Measurements from ENCODE around the gene COL3A1.

The COL3A1 gene

GRCh38 chr2:188975497-188976102, 1.4 kb downstream of the COL3A1 start:
- no peak for DNase-seq (ENCODE audit: low read depth in 2 of 2)

GRCh38 chr2:188976545-188977268, 2.5 kb downstream of the COL3A1 start:
- DNase-seq (ENCODE audit: low read depth in 2 of 2) = no peak

GRCh38 chr2:188977317-188977716, 3.1 kb downstream of the COL3A1 start:
- no peak for DNase-seq (ENCODE audit: low read depth in 2 of 2)

DNA sequence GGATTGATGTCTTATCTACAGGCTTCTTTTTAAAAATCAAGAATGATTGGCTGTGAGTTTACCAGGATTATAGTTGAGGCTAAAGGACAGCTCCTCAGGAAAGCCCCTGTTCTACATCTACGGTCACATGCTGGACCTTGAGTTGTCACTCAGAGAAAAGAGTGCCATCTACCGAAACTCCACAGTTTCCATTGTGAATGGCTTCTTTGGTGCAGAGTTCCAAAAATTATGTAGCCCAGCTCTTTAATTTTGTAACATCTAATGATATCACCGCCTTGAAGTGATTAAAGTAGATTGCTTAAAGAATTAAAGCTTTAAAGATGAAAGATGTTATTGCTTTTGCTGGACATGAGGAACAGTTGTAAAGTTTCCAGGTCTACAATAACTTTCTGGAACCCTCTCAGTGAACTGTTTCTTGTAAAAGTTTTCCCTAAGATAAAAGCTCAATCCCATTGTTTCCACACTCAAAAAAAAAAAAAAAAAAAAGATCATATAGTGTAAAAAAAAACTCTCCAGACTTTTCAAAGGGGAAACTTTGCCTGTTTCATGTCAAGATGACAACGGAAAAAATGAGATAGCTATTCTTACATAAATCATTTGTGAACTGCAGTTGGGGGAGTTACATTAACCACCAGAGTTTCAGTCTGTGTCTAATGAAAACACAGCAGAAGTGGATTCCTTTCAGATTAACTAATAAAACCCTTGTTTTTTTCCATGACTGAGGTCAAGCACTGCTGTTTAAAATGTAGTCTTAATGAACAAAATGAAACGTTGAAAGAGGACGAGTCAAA, 4.3 kb downstream of the COL3A1 start:
- DNase-seq (ENCODE audit: low read depth in 2 of 2) = no peak

GRCh38 chr2:188979187-188980114, 5.3 kb downstream of the COL3A1 start:
- no peak for DNase-seq (ENCODE audit: low read depth in 2 of 2)

DNA sequence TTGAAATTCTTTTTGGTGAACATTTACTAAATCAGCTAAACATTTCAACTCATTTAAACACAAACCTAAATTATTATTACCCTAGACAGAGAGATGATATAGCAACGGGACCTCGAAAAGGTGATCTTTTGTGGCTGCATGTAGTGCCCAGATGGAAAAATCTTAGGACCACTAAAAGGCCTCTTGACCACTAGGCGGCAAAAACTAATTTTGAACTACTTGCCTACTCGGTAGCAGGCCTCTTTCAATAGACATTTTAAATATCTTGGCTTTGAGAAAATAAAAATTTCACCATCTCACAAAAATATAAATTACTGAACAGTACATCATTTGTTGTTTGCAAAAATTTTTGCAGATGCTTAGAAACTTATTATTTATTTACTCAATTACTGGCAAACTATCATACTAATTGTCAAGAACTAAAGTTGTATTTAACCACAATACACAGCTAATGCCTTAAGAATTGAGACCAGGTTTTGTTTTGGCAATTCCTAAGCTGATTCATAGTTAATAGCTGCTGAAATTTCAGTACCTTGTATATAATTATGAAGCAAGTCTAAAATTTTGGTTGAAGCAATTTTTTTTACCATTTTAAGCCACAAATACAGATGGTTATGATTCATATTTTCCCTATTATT, 9.4 kb downstream of the COL3A1 start:
- DNase-seq (ENCODE audit: low read depth in 2 of 2) = no peak

GRCh38 chr2:188984065-188984491, 9.9 kb downstream of the COL3A1 start:
- no peak for DNase-seq (ENCODE audit: low read depth in 2 of 2)

GRCh38 chr2:188984680-188985079, 10.5 kb downstream of the COL3A1 start:
- DNase-seq (ENCODE audit: low read depth in 2 of 2) = no peak

- DNase-seq (ENCODE audit: low read depth in 2 of 2) = no peak
Observed at GRCh38 chr2:188986839-188987238, 12.7 kb downstream of the COL3A1 start.

DNA sequence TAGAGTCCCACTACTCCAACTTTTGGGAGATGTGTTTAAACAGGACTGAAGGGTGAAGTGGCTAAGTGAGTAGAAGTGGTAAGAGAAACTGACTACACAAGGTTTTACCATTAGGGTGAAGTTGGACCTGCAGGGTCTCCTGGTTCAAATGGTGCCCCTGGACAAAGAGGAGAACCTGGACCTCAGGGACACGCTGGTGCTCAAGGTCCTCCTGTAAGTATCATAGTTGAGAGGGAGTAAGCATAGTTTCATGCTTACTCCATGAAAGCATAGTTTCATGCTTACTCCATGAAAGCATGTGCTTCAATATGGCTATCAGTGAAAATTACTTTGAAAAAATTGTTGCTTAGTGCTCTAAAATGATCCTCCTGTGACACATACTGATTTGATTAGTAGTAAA, 19.1 kb downstream of the COL3A1 start:
- no peak for DNase-seq (ENCODE audit: low read depth in 2 of 2)

- DNase-seq (ENCODE audit: low read depth in 2 of 2) = no peak
Observed at GRCh38 chr2:188997263-188997662, 23.1 kb downstream of the COL3A1 start.

DNA sequence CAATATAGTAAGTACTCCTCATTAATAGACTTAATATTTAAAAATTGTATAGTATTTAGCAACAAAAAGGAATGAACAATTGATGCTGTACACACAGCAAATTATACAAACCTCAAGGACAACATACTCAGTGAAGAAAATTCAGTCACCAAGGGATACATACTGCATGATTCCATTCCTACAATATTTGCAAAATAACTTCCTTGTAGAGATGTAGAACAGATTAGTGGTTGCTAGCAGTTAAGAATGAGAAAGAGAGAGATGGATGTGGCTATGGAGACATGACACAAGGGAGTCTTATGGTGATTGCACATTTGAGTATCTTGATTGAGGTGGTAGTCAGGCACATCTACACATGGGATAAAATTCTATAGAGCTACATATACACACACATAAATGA, 26.0 kb downstream of the COL3A1 start:
- no peak for DNase-seq (ENCODE audit: low read depth in 2 of 2)

DNA sequence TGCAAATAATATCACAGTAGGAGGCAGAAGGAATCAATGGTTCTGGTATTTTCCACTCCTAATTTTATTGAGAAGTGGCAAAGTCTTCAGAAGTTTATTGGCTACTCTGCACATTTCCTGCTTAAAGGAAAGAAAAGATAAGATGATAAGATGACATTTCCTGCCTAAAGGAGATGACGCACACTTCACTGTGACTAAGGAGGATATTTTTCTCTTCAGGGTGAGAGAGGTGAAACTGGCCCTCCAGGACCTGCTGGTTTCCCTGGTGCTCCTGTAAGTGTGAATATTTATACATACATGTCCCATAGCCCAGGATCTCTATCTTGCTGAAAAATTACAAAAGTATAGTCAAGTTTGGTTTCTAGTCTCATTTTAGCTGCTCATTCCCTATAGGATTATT, 27.9 kb downstream of the COL3A1 start:
- DNase-seq (ENCODE audit: low read depth in 2 of 2) = no peak

GRCh38 chr2:189008555-189009262, 34.5 kb downstream of the COL3A1 start:
- no peak for DNase-seq (ENCODE audit: low read depth in 2 of 2)

DNA sequence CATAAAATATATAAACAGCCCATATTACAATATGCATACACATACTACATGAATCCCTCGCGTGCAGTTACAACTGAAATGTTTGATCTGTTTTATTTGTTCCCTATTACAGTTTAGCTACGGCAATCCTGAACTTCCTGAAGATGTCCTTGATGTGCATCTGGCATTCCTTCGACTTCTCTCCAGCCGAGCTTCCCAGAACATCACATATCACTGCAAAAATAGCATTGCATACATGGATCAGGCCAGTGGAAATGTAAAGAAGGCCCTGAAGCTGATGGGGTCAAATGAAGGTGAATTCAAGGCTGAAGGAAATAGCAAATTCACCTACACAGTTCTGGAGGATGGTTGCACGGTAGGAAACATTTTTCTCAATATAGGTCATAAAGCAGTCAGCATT, 36.4 kb downstream of the COL3A1 start:
- no peak for DNase-seq (ENCODE audit: low read depth in 2 of 2)

- DNase-seq (ENCODE audit: low read depth in 2 of 2) = no peak
Observed at GRCh38 chr2:189012351-189012750, 38.2 kb downstream of the COL3A1 start.

GRCh38 chr2:189013031-189013430, 38.9 kb downstream of the COL3A1 start:
- no peak for DNase-seq (ENCODE audit: low read depth in 2 of 2)

DNA sequence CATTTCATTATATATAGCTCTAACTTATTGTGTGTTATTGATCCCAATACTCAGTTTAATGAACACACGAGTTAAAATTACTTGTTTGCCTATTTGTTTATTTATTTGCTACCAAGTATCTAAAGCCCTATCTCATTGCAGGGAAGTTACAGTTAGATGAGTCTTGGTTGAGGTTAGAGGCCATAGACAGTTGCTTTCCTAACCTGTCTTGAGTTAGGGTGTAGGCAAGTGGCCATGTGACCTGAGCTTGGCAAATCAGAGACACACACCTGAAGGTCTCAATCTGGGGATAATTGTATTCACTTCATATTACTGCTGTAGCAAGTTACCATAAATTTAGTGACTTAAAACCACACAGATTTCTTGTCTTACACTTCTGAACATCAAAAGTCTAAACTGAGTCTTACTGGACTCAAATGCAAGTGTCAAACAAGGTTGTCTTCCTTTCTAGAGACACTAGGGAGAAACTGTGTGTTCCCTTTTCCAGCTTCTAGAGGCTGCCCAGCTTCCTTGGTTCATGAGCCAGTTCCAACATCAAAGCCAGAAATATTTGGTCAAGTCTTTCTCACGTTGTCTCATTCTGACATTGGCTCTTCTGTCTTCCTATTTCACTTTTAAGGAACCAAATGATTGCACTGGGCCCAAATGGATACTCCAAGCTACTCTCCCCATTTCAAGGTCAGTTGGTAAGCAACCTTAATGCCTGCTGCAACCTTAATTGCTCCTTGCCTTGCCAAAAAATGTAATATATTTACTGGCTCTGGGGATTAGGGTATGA, 39.7 kb downstream of the COL3A1 start:
- no peak for DNase-seq (ENCODE audit: low read depth in 2 of 2)

DNA sequence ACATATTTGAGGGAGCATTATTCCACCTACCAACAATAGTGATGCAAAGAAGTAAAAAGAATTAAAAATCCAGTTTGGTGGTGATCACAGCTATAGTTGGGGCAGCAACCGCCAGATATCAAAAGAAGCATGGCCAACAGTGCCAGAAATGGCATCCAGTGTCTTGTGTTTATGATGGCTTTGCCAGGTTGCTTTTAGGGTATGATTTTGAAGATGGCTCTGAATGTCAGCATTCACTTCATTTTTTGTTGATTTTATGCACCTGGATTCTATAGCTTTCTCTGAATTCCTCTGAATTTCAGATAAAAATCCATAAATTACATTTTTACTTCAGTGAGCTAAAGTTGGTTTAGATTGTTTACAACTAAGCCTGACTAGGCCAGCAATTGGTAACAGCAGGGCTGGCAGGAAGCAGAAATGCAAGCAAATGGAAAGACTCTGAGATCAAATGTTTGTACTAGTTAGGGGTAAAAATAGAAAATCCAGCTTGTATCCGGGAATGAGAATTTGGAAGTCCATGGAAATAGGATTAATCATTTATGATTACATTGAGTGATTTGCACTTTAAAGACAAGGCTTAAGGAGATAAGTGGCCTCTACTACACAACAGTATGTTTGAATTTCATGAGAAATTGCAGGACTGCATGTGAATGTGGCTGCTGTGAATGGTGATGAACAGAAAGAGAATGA, 40.4 kb downstream of the COL3A1 start:
- no peak for DNase-seq (ENCODE audit: low read depth in 2 of 2)

All from stimulated activated CD4-positive, alpha-beta T cell treated with anti-CD3 and anti-CD28 coated beads, Interleukin-12 subunit alpha, Interleukin-12 subunit beta, amount 100 ng/mL, for 24 hours (primary cell).